Fibroblast of lung (primary cell): ENCODE data around the gene MFAP4. TPM values are rescaled to one million over a fixed set of nuclear protein-coding genes. Genes with fewer than 3 reads are reported as not detected.
A peak's percentile ranks its signal among the peaks of the same experiment; 100 is the strongest.

ENCODE experiments used
- DNase-seq, 2 donors: peaks; one replicate each; pipeline versions ENCODE4 v3.0.0 to v3.0.0-alpha.2; 2010; ENCODE audit warnings: low read depth in 2 of 2
- H2AFZ ChIP-seq: 2 replicates; pipeline ENCODE4 v1.5.1; 2012; ENCODE audit warnings: low read length, control low read depth, inconsistent platforms
- H3K27ac ChIP-seq: 2 replicates; pipeline ENCODE4 v1.5.1; 2011; ENCODE audit warnings: low read length, control low read depth; ENCODE audit not compliant: insufficient read depth
- H3K27me3 ChIP-seq: 2 replicates; pipeline ENCODE4 v1.5.1; 2011; ENCODE audit warnings: mild to moderate bottlenecking, low read length; ENCODE audit not compliant: control insufficient read depth, insufficient read depth
- H3K36me3 ChIP-seq: 2 replicates; pipeline ENCODE4 v1.5.1; 2011; ENCODE audit warnings: low read length; ENCODE audit not compliant: control insufficient read depth, insufficient read depth
- H3K4me1 ChIP-seq: 2 replicates; pipeline ENCODE4 v1.5.1; 2011; ENCODE audit warnings: low read length; ENCODE audit not compliant: control insufficient read depth, insufficient read depth; ENCODE audit errors: extremely low read depth
- H3K4me2 ChIP-seq: 2 replicates; pipeline ENCODE4 v1.5.1; 2011; ENCODE audit warnings: low read length, control low read depth; ENCODE audit not compliant: insufficient read depth; ENCODE audit errors: extremely low read depth
- H3K4me3 ChIP-seq, 4 experiments: fragments of 200-600 bp in 1 of 4; sonication (generic) in 1 of 4; replicated peaks in 1 of 4; 2 replicates each; pipeline ENCODE4 v1.5.1; 2011 to 2016; ENCODE audit warnings: low read length in 4 of 4, low read depth in 3 of 4, mild to moderate bottlenecking in 3 of 4, control low read depth in 2 of 4, inconsistent platforms in 1 of 4, mixed read lengths in 1 of 4; ENCODE audit not compliant: insufficient read depth in 1 of 4; ENCODE audit errors: control extremely low read depth in 1 of 4
- H3K79me2 ChIP-seq: 2 replicates; pipeline ENCODE4 v1.5.1; 2012; ENCODE audit warnings: mild to moderate bottlenecking, low read length, inconsistent platforms; ENCODE audit not compliant: control insufficient read depth, insufficient read depth
- H3K9ac ChIP-seq: 2 replicates; pipeline ENCODE4 v1.5.1; 2011; ENCODE audit warnings: mild to moderate bottlenecking, low read length, control low read depth; ENCODE audit not compliant: insufficient read depth
- H3K9me3 ChIP-seq: 2 replicates; pipeline ENCODE4 v1.5.1; 2012; ENCODE audit warnings: low read depth, low read length; ENCODE audit not compliant: control insufficient read depth, insufficient read depth
- H4K20me1 ChIP-seq: 2 replicates; pipeline ENCODE4 v1.5.1; 2011; ENCODE audit warnings: low read length; ENCODE audit not compliant: control insufficient read depth, insufficient read depth; ENCODE audit errors: extremely low read depth
- CTCF ChIP-seq, 2 donors: IDR thresholded peaks in 1 of 2; conservative IDR thresholded peaks in 1 of 2; 1 replicate in 1 of 2; 2 replicates in 1 of 2; pipeline ENCODE4 v1.5.1; 2011 to 2012; ENCODE audit warnings: low read length in 2 of 2, control low read depth in 1 of 2, inconsistent platforms in 1 of 2, low read depth in 1 of 2, mild to moderate bottlenecking in 1 of 2
- EZH2 ChIP-seq: IDR thresholded peaks from 2 replicates; pipeline ENCODE4 v1.5.1; 2012; ENCODE audit warnings: low read length, control low read depth, mild to moderate bottlenecking; ENCODE audit errors: missing control alignments
- polyA plus RNA-seq, 2 donors: library from polyadenylated mRNA; depleted of rRNA in 1 of 2; stranded (reverse) in 1 of 2; unstranded in 1 of 2; fragments of >200 nt; gene quantifications; 2 replicates each; pipeline ENCODE4 v1.2.1, GENCODE V29; 2011 to 2012; ENCODE audit warnings: missing spikeins in 1 of 2
- total RNA-seq: library from RNA; depleted of rRNA; stranded (reverse); fragments of >200 nt; gene quantifications from 2 replicates; pipeline ENCODE4 v1.2.1, GENCODE V29; 2014

The MFAP4 gene
- total and polyA plus RNA-seq, 2 donors (not counting 1 experiment from before 2014, with no cell fraction given) = 53.3 to 81.3 TPM

- Histone ChIP-seq H4K20me1 (no peaks in the 10 kb centered on the region), H3K27ac (no peak overlapping the region), H3K9ac (no peak overlapping the region), H2AFZ (no peak overlapping the region), H3K36me3 (no peaks in the 10 kb centered on the region), H3K27me3 (no peaks in the 10 kb centered on the region), H3K4me1 (peaks cover 25% of the 10 kb centered on the region), H3K9me3 (no peaks in the 10 kb centered on the region), H3K4me3 (no peak overlapping the region), H3K79me2 (no peaks in the 10 kb centered on the region), H3K4me2 (no peak overlapping the region)
- no peak for TF ChIP-seq CTCF (conservative IDR thresholded peaks at IDR 0.05 in 1 of 2, IDR thresholded peaks at IDR 0.05 in 1 of 2; ENCODE audit: low read depth in 1 of 2, low read length in 2 of 2)
- no peak for TF ChIP-seq EZH2
- DNase-seq = peak; percentile 38 to 39
Observed at GRCh38 chr17:19341641-19342610, 45.1 kb downstream of the MFAP4 start.

DNA sequence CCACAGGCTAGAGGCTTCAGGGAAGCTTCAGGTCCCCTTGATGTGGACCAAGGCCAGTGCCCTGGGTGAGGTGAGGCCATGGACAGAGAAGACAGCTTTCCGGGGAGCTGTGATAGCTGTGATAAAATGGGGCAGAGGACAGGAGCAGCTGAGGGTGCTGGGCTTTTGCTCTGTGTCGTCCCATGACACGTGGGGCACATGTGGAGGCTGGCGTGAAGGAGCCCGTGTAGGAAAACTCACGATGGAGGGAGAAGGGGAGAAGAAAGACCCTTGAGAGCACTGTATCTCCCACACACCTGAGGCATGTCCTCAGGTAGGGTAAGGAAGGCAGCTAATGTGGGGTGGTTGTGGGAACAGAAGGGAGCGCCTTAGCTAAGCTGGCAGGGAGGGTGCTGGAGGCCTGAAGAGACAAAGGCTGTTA lies 45.8 kb downstream of the MFAP4 start:
- TF ChIP-seq EZH2 = no peak
- no peak for TF ChIP-seq CTCF (conservative IDR thresholded peaks at IDR 0.05 in 1 of 2, IDR thresholded peaks at IDR 0.05 in 1 of 2; ENCODE audit: low read depth in 1 of 2, low read length in 2 of 2)
- no peaks in the 10 kb centered on the region for H3K27me3 ChIP-seq
- no peak overlapping the region for H2AFZ ChIP-seq
- no peak overlapping the region for H3K27ac ChIP-seq
- no peak overlapping the region for H3K4me2 ChIP-seq
- H3K9ac ChIP-seq = no peak overlapping the region
- no peak overlapping the region for H3K4me3 ChIP-seq
- no peaks in the 10 kb centered on the region for H4K20me1 ChIP-seq
- H3K36me3 ChIP-seq = peaks cover under 1% of the 10 kb centered on the region
- DNase-seq = no peak
- peaks cover 21% of the 10 kb centered on the region for H3K4me1 ChIP-seq
- H3K9me3 ChIP-seq = no peaks in the 10 kb centered on the region
- H3K79me2 ChIP-seq = no peaks in the 10 kb centered on the region

DNA sequence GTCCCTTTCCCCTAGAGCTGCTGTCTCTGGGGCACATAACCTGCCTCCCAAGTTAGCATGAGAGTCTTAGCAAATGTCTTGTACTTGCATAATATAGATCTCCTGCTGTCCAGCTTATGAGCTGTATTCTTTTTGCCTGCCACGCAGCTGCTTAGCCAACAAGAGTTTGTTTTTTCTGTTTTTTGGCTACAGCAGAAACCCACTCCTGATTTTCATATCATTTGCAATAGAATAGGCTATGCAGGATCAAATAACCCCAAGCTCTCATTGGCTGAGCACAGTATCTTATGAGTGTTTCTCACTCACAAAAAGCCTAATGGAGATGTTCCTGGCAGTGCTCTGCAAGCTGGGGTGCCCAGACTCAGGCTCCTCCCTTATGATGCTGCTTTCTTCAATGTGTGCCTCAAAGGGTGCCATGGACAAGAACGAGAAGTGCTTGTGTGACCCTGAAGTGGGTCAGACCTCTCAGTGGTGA lies 47.6 kb downstream of the MFAP4 start:
- Histone ChIP-seq H4K20me1 (no peaks in the 10 kb centered on the region), H3K27ac (no peak overlapping the region), H3K4me3 (no peak overlapping the region), H3K4me2 (no peak overlapping the region), H3K36me3 (peaks cover 3% of the 10 kb centered on the region), H3K4me1 (peaks cover 12% of the 10 kb centered on the region), H2AFZ (no peak overlapping the region), H3K9ac (no peak overlapping the region), H3K27me3 (no peaks in the 10 kb centered on the region), H3K79me2 (no peaks in the 10 kb centered on the region), H3K9me3 (no peaks in the 10 kb centered on the region)
- TF ChIP-seq CTCF (conservative IDR thresholded peaks at IDR 0.05 in 1 of 2, IDR thresholded peaks at IDR 0.05 in 1 of 2; ENCODE audit: low read depth in 1 of 2, low read length in 2 of 2) = no peak
- no peak for TF ChIP-seq EZH2
- peak in 1 of 2 donors; percentile 51 for DNase-seq
